DMS53 treated with DMSO at 0.1 percent for 48 hours (cell line): Measurements from ENCODE around the gene KLHL30.
A peak's percentile ranks its signal among the peaks of the same experiment; 100 is the strongest.
"Not testable (repeated sequence)": the region's sequence is repeated elsewhere in the genome, so short reads cannot be mapped to it uniquely, and the experiment has no call there.

Experiments
- DNase-seq: peaks from one replicate; lab custom pipeline; 2025; ENCODE audit not compliant: unreplicated experiment; lab: John Stamatoyannopoulos, UW

KLHL30 gene

GRCh38 chr2:238160206-238161129 is 22.0 kb downstream of the KLHL30 start:
- DNase-seq = no peak

GRCh38 chr2:238161291-238162051 is 23.0 kb downstream of the KLHL30 start:
- DNase-seq = no peak

DNA sequence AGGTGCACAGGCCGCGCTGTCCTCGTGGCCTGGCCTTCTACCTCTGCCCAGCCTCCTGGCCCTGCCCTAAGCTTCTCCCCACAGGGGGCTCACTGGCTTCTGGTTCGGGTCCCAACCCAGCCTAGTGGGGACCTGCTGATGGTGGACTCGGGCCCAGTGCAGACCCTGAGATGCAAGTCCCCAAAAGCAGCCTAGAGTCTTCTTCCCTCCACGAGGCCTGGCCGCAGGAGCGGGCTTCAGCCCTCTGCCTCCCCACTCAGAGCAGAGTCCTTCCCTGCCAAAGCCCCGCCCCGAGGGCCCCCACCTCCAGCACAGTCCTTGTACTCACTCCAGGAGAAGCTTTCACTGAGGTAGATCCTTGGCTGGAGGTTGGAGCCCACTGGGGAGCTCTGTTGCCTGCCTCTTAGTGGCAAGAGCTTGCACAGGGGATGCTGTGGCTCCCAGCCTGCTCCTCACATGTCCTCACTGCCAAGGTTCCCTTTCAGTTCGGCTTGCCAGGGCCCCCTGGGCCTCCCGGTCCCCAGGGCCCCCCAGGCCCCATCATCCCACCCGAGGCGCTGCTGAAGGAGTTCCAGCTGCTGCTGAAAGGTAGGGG is 23.9 kb downstream of the KLHL30 start:
- DNase-seq = no peak

- no peak for DNase-seq
These were observed 24.5 kb downstream of the KLHL30 start for GRCh38 chr2:238162846-238163441.

DNA sequence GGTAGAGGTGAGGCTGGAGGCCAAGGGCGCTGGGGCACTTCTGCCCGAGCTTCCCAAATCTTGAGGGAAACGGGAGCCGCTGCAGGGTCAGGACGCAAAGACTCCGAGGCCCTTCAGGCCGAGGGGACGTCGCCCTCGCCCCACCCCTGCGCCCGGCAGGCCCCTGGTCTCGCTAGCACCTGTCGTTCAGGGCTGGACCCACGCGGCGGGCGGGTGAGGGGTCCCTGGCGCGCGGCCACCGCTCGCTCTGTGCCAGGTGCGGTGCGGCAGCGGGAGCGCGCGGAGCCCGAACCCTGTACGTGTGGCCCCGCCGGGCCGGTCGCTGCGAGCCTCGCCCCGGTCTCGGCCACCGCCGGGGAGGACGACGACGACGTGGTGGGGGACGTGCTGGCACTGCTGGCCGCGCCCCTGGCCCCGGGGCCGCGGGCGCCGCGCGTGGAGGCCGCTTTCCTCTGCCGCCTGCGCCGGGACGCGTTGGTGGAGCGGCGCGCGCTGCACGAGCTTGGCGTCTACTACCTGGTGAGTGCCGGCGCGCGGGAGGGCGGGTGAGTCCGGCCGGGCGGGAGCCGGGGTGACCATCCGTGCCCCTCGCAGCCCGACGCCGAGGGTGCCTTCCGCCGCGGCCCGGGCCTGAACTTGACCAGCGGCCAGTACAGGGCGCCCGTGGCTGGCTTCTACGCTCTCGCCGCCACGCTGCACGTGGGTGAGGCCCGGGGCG is 25.2 kb downstream of the KLHL30 start:
- no peak for DNase-seq

GRCh38 chr2:238164906-238165287 is 26.4 kb downstream of the KLHL30 start:
- DNase-seq = no peak

GRCh38 chr2:238165288-238165921 is 26.9 kb downstream of the KLHL30 start:
- DNase-seq = no peak

DNA sequence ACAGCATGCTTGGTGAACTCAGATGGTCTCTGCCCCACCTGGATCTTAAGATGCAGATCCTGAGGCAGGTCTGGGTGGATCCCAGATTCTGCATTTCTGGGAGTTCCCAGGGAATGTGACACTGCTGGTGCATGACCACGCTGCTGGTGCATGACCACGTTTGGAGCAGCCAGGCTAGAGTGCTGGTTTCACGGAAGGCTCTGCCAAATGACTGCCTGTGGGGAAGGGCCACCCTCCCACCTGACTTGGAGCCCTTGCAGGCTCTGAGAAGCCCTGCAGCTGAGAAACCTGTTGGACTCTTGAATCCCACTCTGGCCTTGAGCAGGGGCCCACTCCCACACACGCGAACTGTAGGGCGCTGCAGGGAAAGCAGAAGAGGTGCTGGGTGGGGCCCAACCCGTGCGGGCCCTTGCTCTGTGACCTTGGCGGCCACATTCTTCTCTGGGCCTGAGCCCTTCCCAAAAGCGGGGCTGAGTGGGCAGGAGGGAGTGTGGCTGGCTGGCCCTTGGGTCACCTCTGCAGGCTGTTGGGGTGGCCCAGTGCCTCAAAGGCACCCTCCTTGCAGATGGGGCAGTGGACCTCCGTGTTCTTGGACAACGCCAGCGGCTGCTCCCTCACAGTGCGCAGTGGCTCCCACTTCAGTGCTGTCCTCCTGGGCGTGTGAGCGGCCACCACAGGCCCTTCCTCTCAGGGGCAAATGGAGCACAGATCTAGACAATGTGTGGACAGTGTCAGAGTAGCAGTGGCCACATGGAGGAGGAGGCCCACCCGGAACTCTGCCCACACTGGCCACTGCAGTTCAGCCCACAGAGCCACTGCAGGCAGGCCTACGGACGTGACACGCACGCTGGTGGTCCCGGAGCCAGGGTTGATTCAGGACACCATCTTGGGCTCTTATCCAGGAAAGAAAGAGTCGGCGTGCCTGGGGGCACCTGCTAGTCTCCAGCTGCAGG is 28.2 kb downstream of the KLHL30 start:
- DNase-seq = no peak

- DNase-seq = no peak
These were observed 28.9 kb downstream of the KLHL30 start for GRCh38 chr2:238167344-238167715.

DNA sequence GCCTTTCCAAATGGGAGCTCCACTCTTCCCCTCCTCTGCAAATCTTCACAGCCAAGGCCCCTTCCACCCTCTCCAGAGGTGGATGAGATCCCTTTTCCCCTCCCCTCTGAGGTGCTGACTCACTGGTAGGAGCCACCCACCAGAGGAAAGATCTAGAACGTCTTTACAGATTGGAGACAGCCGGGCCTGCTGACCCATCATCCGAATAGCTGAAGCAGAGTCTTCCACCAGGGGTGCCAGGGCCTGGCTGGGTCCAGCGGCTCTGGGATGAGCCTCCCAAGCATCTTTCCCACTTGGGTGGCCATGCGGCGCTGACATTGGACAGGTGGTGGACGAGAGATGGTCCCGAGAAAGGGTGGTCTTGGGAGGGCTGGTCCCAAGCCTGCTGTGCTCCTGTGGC is 29.3 kb downstream of the KLHL30 start:
- DNase-seq = no peak

DNA sequence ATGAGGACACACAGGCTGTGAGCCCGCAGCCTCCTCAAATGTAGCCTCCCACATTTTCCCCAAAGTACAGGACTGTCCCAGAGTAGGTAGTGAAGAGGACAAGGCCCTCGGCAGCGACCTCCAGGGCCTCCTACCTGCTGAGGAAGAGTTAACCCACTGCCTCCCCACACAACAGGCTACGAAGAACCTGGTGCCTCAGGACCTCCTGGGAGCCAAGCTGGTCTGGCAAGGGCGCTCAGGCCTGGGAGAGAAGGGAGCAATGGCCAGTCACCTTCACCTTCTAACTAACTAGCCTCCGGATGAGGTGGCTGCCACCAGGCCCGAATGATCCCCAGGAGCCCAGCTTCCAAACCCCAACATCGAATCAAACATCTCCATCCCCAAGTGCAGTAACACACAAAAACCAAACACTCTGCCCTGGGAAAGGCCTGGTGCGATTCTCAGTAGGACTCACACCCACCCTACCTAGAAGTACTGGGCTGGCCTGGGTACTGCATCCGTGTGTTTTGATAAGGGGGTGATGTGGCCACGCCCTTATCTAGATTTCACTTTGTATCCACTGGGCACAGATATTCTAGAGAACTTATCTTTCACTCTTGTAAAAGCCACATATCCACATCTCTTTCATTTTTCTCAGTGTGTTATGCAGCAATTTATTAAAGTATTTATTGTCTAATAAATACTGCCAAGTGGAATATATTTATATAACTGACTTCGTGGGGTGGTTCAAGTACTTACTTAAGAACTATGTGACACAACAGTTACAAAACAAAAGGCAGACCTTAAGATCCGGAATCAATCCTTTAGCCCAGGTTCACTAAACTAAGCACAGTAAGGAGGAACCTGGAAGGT is 30.0 kb downstream of the KLHL30 start:
- no peak for DNase-seq

DNA sequence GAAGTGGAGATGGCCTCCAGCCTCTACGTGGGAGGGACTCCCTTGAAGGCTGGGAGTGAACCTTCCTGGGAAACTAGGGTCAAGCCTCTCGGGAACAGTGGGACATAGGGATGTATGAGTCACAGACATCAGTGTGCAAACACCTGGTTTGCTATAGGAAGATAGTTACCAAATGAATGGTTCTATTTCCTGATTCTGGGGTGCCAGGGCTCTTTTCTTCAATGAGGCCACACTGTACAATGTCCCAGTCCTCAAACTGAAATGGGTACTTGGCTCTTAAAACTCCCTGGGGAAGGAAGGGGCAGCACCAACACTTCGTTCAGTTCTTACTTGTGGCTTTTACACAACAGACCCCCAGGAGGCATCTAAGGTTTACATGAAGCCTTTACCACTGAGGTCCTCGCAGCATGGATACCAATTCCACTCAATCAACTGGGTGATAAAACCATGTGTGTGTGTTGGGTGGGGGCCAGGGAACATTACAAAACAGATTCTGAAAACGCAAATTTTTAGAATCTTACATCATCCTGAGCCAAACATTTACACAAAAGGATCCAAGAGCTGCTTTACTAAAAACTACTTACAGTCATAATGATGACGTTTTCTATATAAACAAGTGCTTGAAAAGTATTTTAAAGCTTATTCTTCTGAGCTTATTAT is 30.7 kb downstream of the KLHL30 start:
- DNase-seq = peak; percentile 35

GRCh38 chr2:238169708-238170251 is 31.3 kb downstream of the KLHL30 start:
- DNase-seq = peak; percentile 47

DNA sequence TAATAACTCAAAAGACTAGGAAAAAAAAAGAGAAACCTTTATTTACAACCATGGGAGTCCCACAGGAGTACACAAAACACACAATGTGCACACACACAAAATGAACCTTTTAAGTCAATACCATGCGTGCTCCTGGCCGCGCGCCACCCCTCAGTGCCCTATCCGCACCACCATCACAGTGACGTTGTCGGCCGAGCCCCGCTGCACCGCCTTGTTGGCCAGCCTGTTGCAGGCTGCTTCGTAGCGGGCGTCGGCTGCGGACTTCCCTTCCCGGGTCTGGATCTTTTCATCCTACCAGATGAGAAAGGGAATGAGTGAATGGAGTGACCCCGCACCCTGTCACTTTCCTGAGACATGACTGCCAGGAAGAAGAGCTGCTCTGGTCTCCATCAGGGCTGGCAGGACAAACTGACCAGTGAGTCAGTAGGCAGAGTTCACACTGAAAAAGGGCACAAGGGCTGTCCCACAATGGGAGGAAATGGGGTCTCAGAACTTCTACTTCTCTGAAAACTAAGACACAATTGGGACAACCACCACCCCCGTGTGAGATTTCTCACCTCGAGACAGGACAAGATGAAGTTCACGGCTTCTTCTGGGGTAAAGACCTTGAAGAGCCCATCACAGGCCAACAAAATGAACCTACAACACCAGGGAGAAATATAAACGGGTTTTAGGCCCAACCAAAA is 32.1 kb downstream of the KLHL30 start:
- DNase-seq = no peak

DNA sequence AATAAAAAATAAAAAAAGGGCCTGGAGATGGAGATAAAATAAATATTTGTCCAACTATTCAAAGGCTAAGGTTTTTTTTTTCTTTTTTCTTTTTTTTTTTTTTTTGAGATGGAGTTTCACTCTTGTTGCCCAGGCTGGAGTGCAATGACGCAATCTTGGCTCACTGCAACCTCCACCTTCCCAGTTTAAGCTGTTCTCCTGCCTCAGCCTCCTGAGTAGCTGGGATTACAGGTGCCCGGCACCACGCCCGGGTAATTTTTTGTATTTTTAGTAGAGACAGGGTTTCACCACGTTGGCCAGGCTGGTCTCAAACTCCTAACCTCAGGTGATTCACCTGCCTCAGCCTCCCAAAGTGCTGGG is 32.6 kb downstream of the KLHL30 start:
- DNase-seq = not testable (repeated sequence)

DNA sequence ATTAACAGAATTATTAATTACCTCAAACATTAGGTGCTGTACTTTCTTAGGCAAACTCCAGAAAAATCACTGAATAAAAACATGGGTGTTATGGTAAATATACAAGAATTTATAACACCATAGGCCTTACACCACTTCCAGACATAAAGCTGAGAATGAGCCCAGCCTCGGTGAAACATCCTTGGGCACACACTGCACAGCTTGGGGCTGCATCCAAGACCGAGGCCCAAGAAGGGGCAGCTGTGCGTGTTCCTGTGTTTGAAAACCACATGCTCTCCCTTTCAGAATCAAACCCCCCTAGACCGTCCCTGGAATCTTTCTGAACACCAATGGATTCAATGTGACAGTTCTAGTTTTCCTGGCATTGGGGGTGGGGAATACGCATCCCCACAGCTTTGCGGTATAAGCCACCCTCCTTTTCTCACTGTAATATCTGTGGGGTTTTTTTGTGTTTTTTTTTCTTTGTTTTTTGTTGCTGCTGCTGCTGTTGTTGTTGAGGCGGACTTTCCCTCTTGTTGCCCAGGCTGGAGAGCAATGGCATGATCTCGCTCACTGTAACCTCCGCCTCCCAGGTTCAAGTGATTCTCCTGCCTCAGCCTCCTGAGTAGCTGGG is 33.2 kb downstream of the KLHL30 start:
- DNase-seq = no peak

- no peak for DNase-seq
These were observed 34.0 kb downstream of the KLHL30 start for GRCh38 chr2:238172439-238172838.
